Omental fat pad (tissue), 4 donors: Measurements from ENCODE around the gene ODF2. TPM values are rescaled to one million over a fixed set of nuclear protein-coding genes. Genes with fewer than 3 reads are reported as not detected.
A peak's percentile ranks its signal among the peaks of the same experiment; 100 is the strongest.

Source experiments
- ATAC-seq: fragments of 150-250 bp; one replicate; pipeline ENCODE4 v1.9.1; 2016; ENCODE audit warnings: mild to moderate bottlenecking, moderate library complexity; ENCODE audit not compliant: low FRiP score
- DNase-seq: peaks from one replicate; pipeline ENCODE4 v3.0.0-alpha.2; 2019; ENCODE audit warnings: low spot score
- CTCF ChIP-seq, 3 donors: fragments of 450-650 bp; IDR thresholded peaks; one replicate each; pipeline ENCODE4 v1.5.1; 2016 to 2017; ENCODE audit warnings: antibody characterized with exemption in 3 of 3, mild to moderate bottlenecking in 3 of 3, moderate library complexity in 2 of 3
- total RNA-seq, 4 donors: library from RNA; depleted of rRNA; stranded (reverse); fragments of >200 nt; gene quantifications; one replicate each; pipeline ENCODE4 v1.1.0, GENCODE V29; 2016

Gene ODF2
- total RNA-seq, 4 donors from 2014 or later, result 16.8 to 27.1 (median 20.8) TPM

- DNase-seq (no peak), ATAC-seq (no peak)
- TF ChIP-seq CTCF (IDR thresholded peaks at IDR 0.05), result no peak
These were observed 26.9 kb upstream of the ODF2 start for GRCh38 chr9:128428644-128429512.

GRCh38 chr9:128429513-128430086 lies 26.2 kb upstream of the ODF2 start:
- ATAC-seq, result no peak
- TF ChIP-seq CTCF (IDR thresholded peaks at IDR 0.05), result no peak
- no peak for DNase-seq

- ATAC-seq, result no peak
- TF ChIP-seq CTCF (IDR thresholded peaks at IDR 0.05), result no peak
- DNase-seq, result no peak
These were observed 24.6 kb upstream of the ODF2 start for GRCh38 chr9:128431207-128431606.

GRCh38 chr9:128434340-128434739 lies 21.5 kb upstream of the ODF2 start:
- DNase-seq (no peak), ATAC-seq (no peak)
- TF ChIP-seq CTCF (IDR thresholded peaks at IDR 0.05), result no peak

GRCh38 chr9:128435611-128436010 lies 20.2 kb upstream of the ODF2 start:
- ATAC-seq, result no peak
- no peak for DNase-seq
- no peak for TF ChIP-seq CTCF (IDR thresholded peaks at IDR 0.05)

- peak in 1 of 3 donors; percentile 35 for TF ChIP-seq CTCF (IDR thresholded peaks at IDR 0.05)
- DNase-seq, result peak; percentile 93
- ATAC-seq, result peak; percentile 89
These were observed 17.3 kb upstream of the ODF2 start for GRCh38 chr9:128438343-128439109.
